ENCODE data around the gene PTPRK. TPM values are rescaled to one million over a fixed set of nuclear protein-coding genes. Genes with fewer than 3 reads are reported as not detected.

PTPRK gene
- total and polyA plus RNA-seq, 2 experiments from 2014 or later: 26.9 to 56.4 TPM

- TF ChIP-seq ZNF462 (CRISPR knock-in tag; IDR thresholded peaks at IDR 0.05) (no peak), CTCF (conservative IDR thresholded peaks at IDR 0.05; ENCODE audit: low read depth in 2 of 2) (no peak), ZNF331 (CRISPR knock-in tag; IDR thresholded peaks at IDR 0.05; ENCODE audit: low read depth) (no peak), EZH2phosphoT487 (IDR thresholded peaks at IDR 0.05; ENCODE audit: unreplicated experiment) (no peak)
Observed at GRCh38 chr6:128357392-128358130, 162.8 kb downstream of the PTPRK start (continued).

GRCh38 chr6:128352366-128352765 is 168.0 kb downstream of the PTPRK start:
- DNase-seq (ENCODE audit: low spot score): no peak
- Mint-ChIP-seq H3K27me3 (ENCODE audit: insufficient read depth, low read depth, poor library complexity) (peaks cover 2% of the 10 kb centered on the region), H3K27ac (no peak overlapping the region), H3K4me3 (no peak overlapping the region), H3K9me3 (no peaks in the 10 kb centered on the region), H3K36me3 (ENCODE audit: low read depth) (no peaks in the 10 kb centered on the region), H3K4me1 (peaks cover 16% of the 10 kb centered on the region)
- Histone ChIP-seq H3K27me3 (ENCODE audit: insufficient read depth) (no peaks in the 10 kb centered on the region), H2AFZ (no peak overlapping the region), H3K4me1 (ENCODE audit: insufficient read depth) (0 out of 2 replicates have a peak, but pooled peaks cover 14% of the 10 kb centered on the region), H3K4me3 (no peak overlapping the region), H4K20me1 (replicated peaks; ENCODE audit: insufficient read depth) (no peaks in the 10 kb centered on the region; the same call in 1 of the 2 replicates), H3K36me3 (ENCODE audit: insufficient read depth) (no peaks in the 10 kb centered on the region), H3K27ac (ENCODE audit: low read depth) (no peak overlapping the region), H3K79me2 (replicated peaks; ENCODE audit: insufficient read depth) (peaks cover 25% of the 10 kb centered on the region), H3F3A (replicated peaks; ENCODE audit: low read depth) (no peaks in the 10 kb centered on the region), H3K4me2 (no peak overlapping the region), H3K9me2 (ENCODE audit: insufficient read depth) (no peaks in the 10 kb centered on the region)
- no peak for ATAC-seq
- TF ChIP-seq NANOG (IDR thresholded peaks at IDR 0.05; ENCODE audit: borderline replicate concordance) (no peak), STAT1 (IDR thresholded peaks at IDR 0.05; ENCODE audit: unreplicated experiment) (no peak), REST (IDR thresholded peaks at IDR 0.05; ENCODE audit: unreplicated experiment) (no peak), JUNB (IDR thresholded peaks at IDR 0.05; ENCODE audit: unreplicated experiment) (no peak), ZNF114 (CRISPR knock-in tag; IDR thresholded peaks at IDR 0.05) (no peak), EZH2phosphoT487 (IDR thresholded peaks at IDR 0.05; ENCODE audit: unreplicated experiment) (no peak), POLR2AphosphoS5 (IDR thresholded peaks at IDR 0.05; ENCODE audit: low read depth) (no peak)
